ENCODE results near the gene PKD1. TPM values are rescaled to one million over a fixed set of nuclear protein-coding genes. Genes with fewer than 3 reads are reported as not detected.

Gene PKD1
- total RNA-seq, 1 donor from 2014 or later = 70.0 TPM

GRCh38 chr16:2039274-2040031 is 96.2 kb downstream of the PKD1 start:
- no peak for DNase-seq (ENCODE audit: low spot score)
- peaks cover 2% of the 10 kb centered on the region for H3K4me1 Mint-ChIP-seq (ENCODE audit: unreplicated experiment)
- no peaks in the 10 kb centered on the region for H3K36me3 Mint-ChIP-seq (ENCODE audit: low read depth, unreplicated experiment)
- H3K9me3 Mint-ChIP-seq (ENCODE audit: unreplicated experiment) = no peaks in the 10 kb centered on the region
- H3K27ac Mint-ChIP-seq (ENCODE audit: unreplicated experiment) = no peak overlapping the region
- H3K4me3 Mint-ChIP-seq (ENCODE audit: unreplicated experiment) = no peak overlapping the region
- TF ChIP-seq CTCF (IDR thresholded peaks at IDR 0.05; ENCODE audit: unreplicated experiment) = no peak
- H3K27me3 Mint-ChIP-seq (ENCODE audit: unreplicated experiment) = peaks cover 7% of the 10 kb centered on the region

Small RNA genes within 50 kb of the gene (microRNA-seq; reads per million reads assigned to microRNA genes)
- gene MIR1225 (ENCODE audit: unreplicated experiment) (0.42 reads per million), gene MIR3180-5 (ENCODE audit: unreplicated experiment) (not detected), gene MIR4516 (ENCODE audit: unreplicated experiment) (not detected), gene MIR6511B1 (ENCODE audit: unreplicated experiment) (not detected)

Other genes with a start within 250 kb of the PKD1 start
- not detected for gene HS3ST6, start 217.5 kb downstream of the PKD1 start, total RNA-seq (ENCODE audit: unreplicated experiment)
- gene MSRB1, start 192.7 kb downstream of the PKD1 start, total RNA-seq (ENCODE audit: unreplicated experiment) = 18.1 TPM
- not detected for gene RPL3L, start 181.2 kb downstream of the PKD1 start, total RNA-seq (ENCODE audit: unreplicated experiment)
- gene NDUFB10, start 176.4 kb downstream of the PKD1 start, total RNA-seq (ENCODE audit: unreplicated experiment) = 122 TPM
- 3,223 TPM for gene RPS2, start 171.1 kb downstream of the PKD1 start, total RNA-seq (ENCODE audit: unreplicated experiment)
- gene RNF151, start 169.0 kb downstream of the PKD1 start, total RNA-seq (ENCODE audit: unreplicated experiment) = not detected
- 25.0 TPM for gene TBL3, start 163.8 kb downstream of the PKD1 start, total RNA-seq (ENCODE audit: unreplicated experiment)
- 0.23 TPM for gene NOXO1, start 154.4 kb downstream of the PKD1 start, total RNA-seq (ENCODE audit: unreplicated experiment)
- gene GFER, start 151.7 kb downstream of the PKD1 start, total RNA-seq (ENCODE audit: unreplicated experiment) = 30.0 TPM
- 0.82 TPM for gene SYNGR3, start 145.9 kb downstream of the PKD1 start, total RNA-seq (ENCODE audit: unreplicated experiment)
- 34.4 TPM for gene ZNF598, start 126.1 kb downstream of the PKD1 start, total RNA-seq (ENCODE audit: unreplicated experiment)
- gene NPW, start 116.1 kb downstream of the PKD1 start, total RNA-seq (ENCODE audit: unreplicated experiment) = 0.82 TPM
- 78.8 TPM for gene NHERF2, start 109.0 kb downstream of the PKD1 start, total RNA-seq (ENCODE audit: unreplicated experiment)
- 25.6 TPM for gene NTHL1, start 88.1 kb downstream of the PKD1 start, total RNA-seq (ENCODE audit: unreplicated experiment)
- gene TSC2, start 87.9 kb downstream of the PKD1 start, total RNA-seq (ENCODE audit: unreplicated experiment) = 180 TPM
- 1.9 TPM for gene RAB26, start 12.7 kb upstream of the PKD1 start, total RNA-seq (ENCODE audit: unreplicated experiment)
- 190 TPM for gene TRAF7, start 19.9 kb upstream of the PKD1 start, total RNA-seq (ENCODE audit: unreplicated experiment)
- 2.4 TPM for gene CASKIN1, start 60.7 kb upstream of the PKD1 start, total RNA-seq (ENCODE audit: unreplicated experiment)
- 35.4 TPM for gene MLST8, start 69.6 kb upstream of the PKD1 start, total RNA-seq (ENCODE audit: unreplicated experiment)
- 21.1 TPM for gene BRICD5, start 75.0 kb upstream of the PKD1 start, total RNA-seq (ENCODE audit: unreplicated experiment)
- gene PGP, start 78.9 kb upstream of the PKD1 start, total RNA-seq (ENCODE audit: unreplicated experiment) = 31.5 TPM
- gene E4F1, start 87.7 kb upstream of the PKD1 start, total RNA-seq (ENCODE audit: unreplicated experiment) = 35.9 TPM
- gene DNASE1L2, start 100.5 kb upstream of the PKD1 start, total RNA-seq (ENCODE audit: unreplicated experiment) = 1.0 TPM
- 27.1 TPM for gene ECI1, start 115.7 kb upstream of the PKD1 start, total RNA-seq (ENCODE audit: unreplicated experiment)
- gene RNPS1, start 132.2 kb upstream of the PKD1 start, total RNA-seq (ENCODE audit: unreplicated experiment) = 203 TPM
- gene ABCA3, start 204.8 kb upstream of the PKD1 start, total RNA-seq (ENCODE audit: unreplicated experiment) = 10.4 TPM